Activated T-cell treated with anti-CD3 and anti-CD28 coated beads, Interleukin-2, amount 50 U/mL, for 48 hours (primary cell): ENCODE results near the gene AKNA.
A peak's percentile ranks its signal among the peaks of the same experiment; 100 is the strongest.
"Not testable (repeated sequence)": the region's sequence is repeated elsewhere in the genome, so short reads cannot be mapped to it uniquely, and the experiment has no call there.

ENCODE experiments used
- DNase-seq, 2 experiments: peaks; one replicate each; pipeline ENCODE4 v3.0.0-alpha.2; 2020

AKNA gene

GRCh38 chr9:114334490-114334889 lies 53.3 kb downstream of the AKNA start:
- DNase-seq, result no peak

GRCh38 chr9:114333718-114334117 lies 54.1 kb downstream of the AKNA start:
- not testable (repeated sequence) for DNase-seq

GRCh38 chr9:114332474-114333040 lies 55.2 kb downstream of the AKNA start:
- not testable (repeated sequence) for DNase-seq

- DNase-seq, result not testable (repeated sequence)
Measured at GRCh38 chr9:114331229-114332195, 56.3 kb downstream of the AKNA start.

GRCh38 chr9:114330636-114331035 lies 57.1 kb downstream of the AKNA start:
- DNase-seq, result no peak

- DNase-seq, result not testable (repeated sequence)
Measured at GRCh38 chr9:114329625-114330022, 58.2 kb downstream of the AKNA start, which contains the start of gene ORM2. TSS of gene ORM2 (plus strand) at chr9:114329869. CDS start at chr9:114329905, 36 bp downstream.

GRCh38 chr9:114328937-114329624 lies 58.7 kb downstream of the AKNA start:
- DNase-seq, result not testable (repeated sequence)

- not testable (repeated sequence) for DNase-seq
Measured at GRCh38 chr9:114328357-114328820, 59.4 kb downstream of the AKNA start.

- no peak for DNase-seq
Measured at GRCh38 chr9:114327749-114328148, 60.0 kb downstream of the AKNA start.

- not testable (repeated sequence) for DNase-seq
Measured at GRCh38 chr9:114325684-114326254, 62.0 kb downstream of the AKNA start.

GRCh38 chr9:114324965-114325364 lies 62.8 kb downstream of the AKNA start:
- not testable (repeated sequence) for DNase-seq

GRCh38 chr9:114324492-114324891 lies 63.3 kb downstream of the AKNA start:
- DNase-seq, result no peak

GRCh38 chr9:114323849-114324248 lies 63.9 kb downstream of the AKNA start:
- not testable (repeated sequence) for DNase-seq

- DNase-seq, result not testable (repeated sequence)
Measured at GRCh38 chr9:114322831-114323531, 64.8 kb downstream of the AKNA start, which contains the start of gene ORM1. TSS of gene ORM1 (plus strand) at chr9:114323098. CDS start at chr9:114323134, 36 bp downstream.

- DNase-seq, result not testable (repeated sequence)
Measured at GRCh38 chr9:114322160-114322818, 65.5 kb downstream of the AKNA start.

- peak; percentile 69 to 71 for DNase-seq
Measured at GRCh38 chr9:114321759-114322158, 66.0 kb downstream of the AKNA start.

- DNase-seq, result peak in 1 of 2 experiments; percentile 49
Measured at GRCh38 chr9:114320710-114321109, 67.1 kb downstream of the AKNA start.

GRCh38 chr9:114319147-114319546 lies 68.6 kb downstream of the AKNA start:
- peak in 1 of 2 experiments; percentile 1 for DNase-seq

GRCh38 chr9:114318416-114318815 lies 69.4 kb downstream of the AKNA start:
- DNase-seq, result peak; percentile 9 to 10

GRCh38 chr9:114317665-114318357 lies 70.0 kb downstream of the AKNA start:
- peak; percentile 8 to 11 for DNase-seq
